Body of pancreas (tissue), 4 donors: ENCODE results near the gene TOR3A.

Source experiments
- POLR2A ChIP-seq, 3 donors: fragments of 450-650 bp; IDR thresholded peaks; one replicate each; pipeline ENCODE4 v1.6.1; 2016; ENCODE audit warnings: antibody characterized with exemption in 3 of 3, mild to moderate bottlenecking in 2 of 3
- TF ChIP-seq, protein P1 (sequence below), 7 experiments: fragments of 450-650 bp in 4 of 7; fragments of 200-600 bp in 3 of 7; sonication (generic) in 3 of 7; IDR thresholded peaks; one replicate each; pipeline ENCODE4 v1.5.1; 2016 to 2019; ENCODE audit warnings: antibody characterized with exemption in 7 of 7

GRCh38 chr1:179046808-179047635 lies 34.8 kb upstream of the TOR3A start:
- TF ChIP-seq, protein P1, sequence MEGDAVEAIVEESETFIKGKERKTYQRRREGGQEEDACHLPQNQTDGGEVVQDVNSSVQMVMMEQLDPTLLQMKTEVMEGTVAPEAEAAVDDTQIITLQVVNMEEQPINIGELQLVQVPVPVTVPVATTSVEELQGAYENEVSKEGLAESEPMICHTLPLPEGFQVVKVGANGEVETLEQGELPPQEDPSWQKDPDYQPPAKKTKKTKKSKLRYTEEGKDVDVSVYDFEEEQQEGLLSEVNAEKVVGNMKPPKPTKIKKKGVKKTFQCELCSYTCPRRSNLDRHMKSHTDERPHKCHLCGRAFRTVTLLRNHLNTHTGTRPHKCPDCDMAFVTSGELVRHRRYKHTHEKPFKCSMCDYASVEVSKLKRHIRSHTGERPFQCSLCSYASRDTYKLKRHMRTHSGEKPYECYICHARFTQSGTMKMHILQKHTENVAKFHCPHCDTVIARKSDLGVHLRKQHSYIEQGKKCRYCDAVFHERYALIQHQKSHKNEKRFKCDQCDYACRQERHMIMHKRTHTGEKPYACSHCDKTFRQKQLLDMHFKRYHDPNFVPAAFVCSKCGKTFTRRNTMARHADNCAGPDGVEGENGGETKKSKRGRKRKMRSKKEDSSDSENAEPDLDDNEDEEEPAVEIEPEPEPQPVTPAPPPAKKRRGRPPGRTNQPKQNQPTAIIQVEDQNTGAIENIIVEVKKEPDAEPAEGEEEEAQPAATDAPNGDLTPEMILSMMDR (IDR thresholded peaks at IDR 0.05), result no peak
- TF ChIP-seq POLR2A (IDR thresholded peaks at IDR 0.05), result no peak
